Activated T-helper 17 cell treated with anti-CD3 and anti-CD28 coated beads, Interleukin-2, amount 50 U/mL, for 72 hours (primary cell): ENCODE data around the gene SUCLA2. TPM values are rescaled to one million over a fixed set of nuclear protein-coding genes. Genes with fewer than 3 reads are reported as not detected.
A peak's percentile ranks its signal among the peaks of the same experiment; 100 is the strongest.

Source experiments
- ATAC-seq: fragments of 150-1000 bp; cut with Tn5 transposase; replicated peaks from 2 replicates; pipeline ENCODE4 v1.10.0; 2021; ENCODE audit warnings: mild to moderate bottlenecking, moderate library complexity
- H3K27ac Mint-ChIP-seq: one replicate; pipeline ENCODE4 v1.8.0; 2022; ENCODE audit warnings: mixed read lengths
- H3K27me3 Mint-ChIP-seq: one replicate; pipeline ENCODE4 v1.8.0; 2022; ENCODE audit warnings: mixed read lengths
- H3K36me3 Mint-ChIP-seq: one replicate; pipeline ENCODE4 v1.8.0; 2022; ENCODE audit warnings: low read depth, mild to moderate bottlenecking, mixed read lengths
- H3K4me1 Mint-ChIP-seq: one replicate; pipeline ENCODE4 v1.8.0; 2022; ENCODE audit warnings: mixed read lengths
- H3K4me3 Mint-ChIP-seq: one replicate; pipeline ENCODE4 v1.8.0; 2022; ENCODE audit warnings: mild to moderate bottlenecking, mixed read lengths
- H3K9me3 Mint-ChIP-seq: one replicate; pipeline ENCODE4 v1.8.0; 2022; ENCODE audit warnings: mixed read lengths
- total RNA-seq, 2 donors: library from RNA; stranded (reverse); gene quantifications; one replicate each; pipeline ENCODE4 v1.2.3, GENCODE V29; 2022

SUCLA2 gene
- total RNA-seq, 2 donors from 2014 or later: 30.5 to 43.8 TPM

- H3K4me3 Mint-ChIP-seq: no peak overlapping the region
- no peaks in the 10 kb centered on the region for H3K27me3 Mint-ChIP-seq
- peaks cover 6% of the 10 kb centered on the region for H3K4me1 Mint-ChIP-seq
- no peaks in the 10 kb centered on the region for H3K9me3 Mint-ChIP-seq
- peaks cover 4% of the 10 kb centered on the region for H3K36me3 Mint-ChIP-seq
- peak overlapping the region; percentile 25 for H3K27ac Mint-ChIP-seq
- no peak for ATAC-seq
Observed at GRCh38 chr13:47903836-47904235, 97.2 kb downstream of the SUCLA2 start.

- Mint-ChIP-seq H3K36me3 (peaks cover 4% of the 10 kb centered on the region), H3K9me3 (no peaks in the 10 kb centered on the region), H3K27ac (no peak overlapping the region), H3K4me3 (no peak overlapping the region), H3K4me1 (peaks cover 6% of the 10 kb centered on the region), H3K27me3 (no peaks in the 10 kb centered on the region)
- no peak for ATAC-seq
Observed at GRCh38 chr13:47901441-47901840, 99.6 kb downstream of the SUCLA2 start.

- Mint-ChIP-seq H3K36me3 (no peaks in the 10 kb centered on the region), H3K4me3 (no peak overlapping the region), H3K27ac (no peak overlapping the region), H3K9me3 (no peaks in the 10 kb centered on the region), H3K27me3 (no peaks in the 10 kb centered on the region), H3K4me1 (no peaks in the 10 kb centered on the region)
- ATAC-seq: no peak
Observed at GRCh38 chr13:47898080-47898479, 103.0 kb downstream of the SUCLA2 start.

- ATAC-seq: no peak
- Mint-ChIP-seq H3K27ac (no peak overlapping the region), H3K4me1 (no peaks in the 10 kb centered on the region), H3K36me3 (no peaks in the 10 kb centered on the region), H3K4me3 (no peak overlapping the region), H3K9me3 (no peaks in the 10 kb centered on the region), H3K27me3 (no peaks in the 10 kb centered on the region)
Observed at GRCh38 chr13:47897411-47898050, 103.5 kb downstream of the SUCLA2 start.

GRCh38 chr13:47896546-47896945, 104.5 kb downstream of the SUCLA2 start:
- no peak overlapping the region for H3K4me3 Mint-ChIP-seq
- H3K9me3 Mint-ChIP-seq: no peaks in the 10 kb centered on the region
- H3K27me3 Mint-ChIP-seq: no peaks in the 10 kb centered on the region
- no peaks in the 10 kb centered on the region for H3K36me3 Mint-ChIP-seq
- no peaks in the 10 kb centered on the region for H3K4me1 Mint-ChIP-seq
- H3K27ac Mint-ChIP-seq: no peak overlapping the region
- ATAC-seq: no peak

- Mint-ChIP-seq H3K9me3 (no peaks in the 10 kb centered on the region), H3K4me1 (no peaks in the 10 kb centered on the region), H3K36me3 (no peaks in the 10 kb centered on the region), H3K27ac (no peak overlapping the region), H3K4me3 (no peak overlapping the region), H3K27me3 (no peaks in the 10 kb centered on the region)
- ATAC-seq: no peak
Observed at GRCh38 chr13:47896111-47896510, 105.0 kb downstream of the SUCLA2 start.

- no peaks in the 10 kb centered on the region for H3K4me1 Mint-ChIP-seq
- no peak overlapping the region for H3K27ac Mint-ChIP-seq
- H3K27me3 Mint-ChIP-seq: no peaks in the 10 kb centered on the region
- H3K36me3 Mint-ChIP-seq: no peaks in the 10 kb centered on the region
- H3K4me3 Mint-ChIP-seq: no peak overlapping the region
- no peak for ATAC-seq
- H3K9me3 Mint-ChIP-seq: no peaks in the 10 kb centered on the region
Observed at GRCh38 chr13:47893527-47893926, 107.5 kb downstream of the SUCLA2 start.

Other genes with a start within 250 kb of the SUCLA2 start
- gene NUDT15, start 36.5 kb upstream of the SUCLA2 start, total RNA-seq: 10 to 100 TPM; 20.1 to 28.1 TPM
- gene MED4, start 93.8 kb upstream of the SUCLA2 start, total RNA-seq: 10 to 100 TPM; 42.0 to 58.9 TPM
- 100 to 1,000 TPM in 1 of 2 donors, 10 to 100 TPM in 1; 75.7 to 108 TPM for gene ITM2B, start 231.9 kb upstream of the SUCLA2 start, total RNA-seq